ENCODE data around the gene UTS2R. TPM values are rescaled to one million over a fixed set of nuclear protein-coding genes. Genes with fewer than 3 reads are reported as not detected.

UTS2R gene
- total RNA-seq, 1 experiment from 2014 or later: 0.46 TPM

GRCh38 chr17:82321947-82322466, 49.6 kb upstream of the UTS2R start:
- CTCF ChIA-PET: interaction anchor here (0.6 to 1.3 kb wide), 3 partner anchors 11 to 35 kb away, joined by 3 to 4 read pairs (median 3); no protein-coding TSS in a partner anchor
- TF ChIP-seq OVOL2 (CRISPR knock-in tag; IDR thresholded peaks at IDR 0.05; ENCODE audit: borderline replicate concordance) (no peak), ZNF281 (CRISPR knock-in tag; IDR thresholded peaks at IDR 0.05) (no peak), E2F5 (CRISPR knock-in tag; IDR thresholded peaks at IDR 0.05) (no peak)
- DNase-seq (ENCODE audit: low spot score): no peak
- Mint-ChIP-seq H3K4me1 (no peaks in the 10 kb centered on the region; the same call in 1 of the 2 replicates), H3K9me3 (no peaks in the 10 kb centered on the region), H3K27ac (no peak overlapping the region), H3K27me3 (ENCODE audit: low read depth) (no peaks in the 10 kb centered on the region), H3K4me3 (no peak overlapping the region), H3K36me3 (no peaks in the 10 kb centered on the region)
- POLR2A ChIA-PET: no interaction called here
- ATAC-seq: no peak

GRCh38 chr17:82322526-82323453, 48.8 kb upstream of the UTS2R start:
- Mint-ChIP-seq H3K27me3 (ENCODE audit: low read depth) (no peaks in the 10 kb centered on the region), H3K36me3 (no peaks in the 10 kb centered on the region), H3K4me1 (peaks cover 5% of the 10 kb centered on the region), H3K9me3 (no peaks in the 10 kb centered on the region), H3K4me3 (no peak overlapping the region), H3K27ac (no peak overlapping the region)
- CTCF ChIA-PET: interaction anchor here (1.0 to 1.6 kb wide), 3 partner anchors 20 to 86 kb away, joined by 3 to 6 read pairs (median 3); no protein-coding TSS in a partner anchor
- DNase-seq (ENCODE audit: low spot score): no peak
- POLR2A ChIA-PET: no interaction called here
- no peak for TF ChIP-seq FOXP4 (CRISPR knock-in tag; IDR thresholded peaks at IDR 0.05)
- no peak for TF ChIP-seq PREB (CRISPR knock-in tag; IDR thresholded peaks at IDR 0.05; ENCODE audit: borderline replicate concordance)
- no peak for TF ChIP-seq ATF2 (CRISPR knock-in tag; IDR thresholded peaks at IDR 0.05; ENCODE audit: borderline replicate concordance, low read depth)
- no peak for TF ChIP-seq FOXK1 (CRISPR knock-in tag; IDR thresholded peaks at IDR 0.05)
- no peak for TF ChIP-seq JAZF1 (CRISPR knock-in tag; IDR thresholded peaks at IDR 0.05)
- TF ChIP-seq CREM (CRISPR knock-in tag; IDR thresholded peaks at IDR 0.05): no peak
- TF ChIP-seq RELA (CRISPR knock-in tag; IDR thresholded peaks at IDR 0.05; ENCODE audit: borderline replicate concordance): no peak
- no peak for ATAC-seq

Data from WTC11 (cell line).